ENCODE measurements around the gene ZSCAN4. TPM values are rescaled to one million over a fixed set of nuclear protein-coding genes. Genes with fewer than 3 reads are reported as not detected.

Gene ZSCAN4, protein sequence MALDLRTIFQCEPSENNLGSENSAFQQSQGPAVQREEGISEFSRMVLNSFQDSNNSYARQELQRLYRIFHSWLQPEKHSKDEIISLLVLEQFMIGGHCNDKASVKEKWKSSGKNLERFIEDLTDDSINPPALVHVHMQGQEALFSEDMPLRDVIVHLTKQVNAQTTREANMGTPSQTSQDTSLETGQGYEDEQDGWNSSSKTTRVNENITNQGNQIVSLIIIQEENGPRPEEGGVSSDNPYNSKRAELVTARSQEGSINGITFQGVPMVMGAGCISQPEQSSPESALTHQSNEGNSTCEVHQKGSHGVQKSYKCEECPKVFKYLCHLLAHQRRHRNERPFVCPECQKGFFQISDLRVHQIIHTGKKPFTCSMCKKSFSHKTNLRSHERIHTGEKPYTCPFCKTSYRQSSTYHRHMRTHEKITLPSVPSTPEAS
- under 0.01 and 0.10 TPM in 2 replicates for total RNA-seq

DNA sequence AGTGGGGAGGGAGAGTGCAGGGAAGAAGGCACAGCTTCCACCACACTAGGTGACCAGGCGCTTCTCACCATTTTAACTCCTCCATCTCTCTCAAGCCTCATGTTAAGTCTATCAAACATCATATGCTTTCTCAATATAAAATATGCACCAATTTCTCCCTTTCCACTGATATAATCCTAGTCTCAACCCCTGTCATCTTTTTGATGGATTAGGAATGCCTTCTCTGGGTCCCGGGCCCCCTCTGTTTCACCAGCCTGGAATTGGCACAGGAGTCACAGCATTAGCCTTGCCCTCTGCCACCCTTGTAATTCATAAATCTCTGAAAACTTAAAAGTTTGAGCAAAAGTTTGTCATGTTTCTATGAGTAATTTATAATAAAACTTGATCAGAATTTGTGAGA lies at the start of gene ZSCAN4:
Gene ZSCAN4 (plus strand): TSS at position 301 of the 400 bp plus-strand sequence. CDS start 7,211 bp downstream, outside the sequence.

DNA sequence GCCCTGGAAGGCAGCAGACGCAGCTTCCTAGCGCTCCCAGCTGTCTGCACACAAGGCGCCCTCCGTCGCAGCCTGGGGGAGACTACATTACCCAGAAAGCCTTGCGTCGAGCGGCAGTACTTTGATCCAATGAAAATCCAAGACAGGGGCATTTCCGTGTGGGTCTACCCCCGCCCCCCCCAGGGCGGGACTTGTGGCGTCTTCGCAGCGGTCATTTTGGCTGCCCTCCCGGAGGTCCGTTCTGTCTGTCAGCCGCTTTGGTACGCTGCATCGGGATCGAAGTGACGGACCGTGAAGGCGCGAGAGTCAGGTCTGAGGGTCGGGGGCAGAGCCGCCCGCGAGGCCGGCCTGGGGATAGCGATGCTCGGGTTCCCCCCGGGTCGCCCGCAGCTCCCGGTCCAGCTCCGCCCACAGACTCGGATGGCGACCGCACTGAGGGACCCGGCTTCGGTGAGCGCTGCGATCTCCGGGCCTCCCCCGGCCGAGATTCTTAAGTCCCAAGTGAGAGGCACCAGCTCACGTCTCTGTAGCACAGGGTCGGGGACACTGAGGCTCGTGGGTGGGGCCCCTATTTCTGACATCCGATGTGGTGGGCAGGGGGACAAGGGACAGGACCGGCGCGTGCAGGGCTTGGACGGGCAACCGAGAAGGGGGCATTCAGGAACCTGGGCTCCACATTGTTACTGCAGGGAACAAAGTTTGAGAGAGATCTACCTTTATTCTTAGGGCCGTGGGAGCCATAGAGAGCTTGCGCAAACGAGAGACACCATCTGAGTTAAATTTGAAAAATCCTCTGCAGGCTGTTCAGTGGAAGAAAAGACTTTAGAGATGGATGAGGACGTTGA lies 35.5 kb upstream of the ZSCAN4 start, which contains the start of gene ZNF211:
Gene ZNF211 (plus strand): TSS at position 182 of the 845 bp plus-strand sequence. CDS start 179 bp downstream, at position 361.

DNA sequence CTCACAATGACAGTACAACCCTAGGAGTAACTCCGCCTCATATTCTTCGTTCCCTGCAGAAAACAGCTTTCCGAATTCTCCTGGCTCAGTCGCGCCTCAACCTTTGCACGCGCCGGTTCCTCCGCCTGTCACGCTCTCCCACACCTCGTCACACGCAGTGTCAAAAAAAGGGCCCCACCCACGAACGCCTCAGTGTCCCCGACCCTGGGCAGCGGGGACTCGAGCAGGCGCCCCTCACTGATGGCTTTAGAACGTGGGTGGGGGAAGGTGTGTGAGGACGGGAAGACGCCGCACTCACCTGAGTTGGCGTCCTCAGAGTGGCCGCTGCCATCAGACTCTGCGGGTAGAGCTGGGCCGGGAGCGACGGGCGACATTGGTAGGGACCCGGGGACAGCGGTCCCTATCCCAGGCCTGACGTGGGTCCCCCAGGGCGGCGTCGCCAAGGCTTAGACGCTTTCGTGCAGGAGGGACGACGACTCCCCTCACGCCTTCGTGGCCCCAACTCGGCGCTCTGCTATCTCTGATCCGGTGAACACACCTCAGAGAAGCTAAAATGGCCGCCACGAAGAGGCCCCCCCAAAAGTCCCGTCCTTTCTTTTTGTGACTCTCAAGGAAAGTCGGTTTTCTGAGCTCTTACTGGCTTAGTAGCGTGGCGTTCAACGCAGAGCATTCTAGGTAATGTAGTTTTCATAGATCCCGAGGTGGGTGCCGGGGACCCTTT lies 40.1 kb downstream of the ZSCAN4 start, which contains the start of gene ZNF154:
Gene ZNF154 (minus strand): TSS at position 564 of the 721 bp plus-strand sequence. CDS start 233 bp downstream, at position 331.

Other genes starting within 250 kb of the ZSCAN4 start
- 7.2 and 12.2 TPM in 2 replicates for gene ZNF749, start 233.6 kb upstream of the ZSCAN4 start, total RNA-seq
- gene VN1R1, start 211.8 kb upstream of the ZSCAN4 start, total RNA-seq: 0.98 and 1.1 TPM in 2 replicates
- 14.4 and 22.7 TPM in 2 replicates for gene ZNF772, start 191.4 kb upstream of the ZSCAN4 start, total RNA-seq
- 11.1 and 13.5 TPM in 2 replicates for gene ZNF419, start 181.2 kb upstream of the ZSCAN4 start, total RNA-seq
- gene ZNF773, start 169.0 kb upstream of the ZSCAN4 start, total RNA-seq: 13.0 and 15.0 TPM in 2 replicates
- 4.2 and 4.6 TPM in 2 replicates for gene ZNF549, start 141.6 kb upstream of the ZSCAN4 start, total RNA-seq
- 4.6 and 6.2 TPM in 2 replicates for gene ZNF550, start 109.1 kb upstream of the ZSCAN4 start, total RNA-seq
- 6.2 and 6.8 TPM in 2 replicates for gene ZNF416, start 90.0 kb upstream of the ZSCAN4 start, total RNA-seq
- gene ZIK1, start 84.8 kb upstream of the ZSCAN4 start, total RNA-seq: 4.6 and 5.7 TPM in 2 replicates
- gene ZNF530, start 69.0 kb upstream of the ZSCAN4 start, total RNA-seq: 3.6 and 6.9 TPM in 2 replicates
- 19.3 and 21.5 TPM in 2 replicates for gene ZNF134, start 54.7 kb upstream of the ZSCAN4 start, total RNA-seq
- gene ZNF211, start 35.8 kb upstream of the ZSCAN4 start, total RNA-seq: 7.5 and 9.3 TPM in 2 replicates
- 13.4 and 14.4 TPM in 2 replicates for gene ZNF551, start 13.0 kb downstream of the ZSCAN4 start, total RNA-seq
- 0.33 and 3.7 TPM in 2 replicates for gene ZNF154, start 40.3 kb downstream of the ZSCAN4 start, total RNA-seq
- gene ZNF671, start 58.7 kb downstream of the ZSCAN4 start, total RNA-seq: 4.6 and 8.3 TPM in 2 replicates
- gene ZNF776, start 77.9 kb downstream of the ZSCAN4 start, total RNA-seq: 14.9 and 15.7 TPM in 2 replicates
- 15.0 and 17.6 TPM in 2 replicates for gene ZNF586, start 100.7 kb downstream of the ZSCAN4 start, total RNA-seq
- gene ZNF552, start 146.0 kb downstream of the ZSCAN4 start, total RNA-seq: 5.6 and 8.9 TPM in 2 replicates
- 22.5 and 25.3 TPM in 2 replicates for gene ZNF587B, start 161.4 kb downstream of the ZSCAN4 start, total RNA-seq
- 30.1 and 46.1 TPM in 2 replicates for gene ZNF587, start 180.9 kb downstream of the ZSCAN4 start, total RNA-seq
- gene ZNF814, start 220.1 kb downstream of the ZSCAN4 start, total RNA-seq: 4.2 and 11.1 TPM in 2 replicates
- gene ZNF417, start 247.7 kb downstream of the ZSCAN4 start, total RNA-seq: 8.8 and 12.4 TPM in 2 replicates

All from vein endothelial cell (primary cell).